HG03521 (cell line): ENCODE data around the gene PRAMEF13.
"Not testable (repeated sequence)": the region's sequence is repeated elsewhere in the genome, so short reads cannot be mapped to it uniquely, and the experiment has no call there.

Source experiments
- ATAC-seq: cut with Tn5 transposase; IDR thresholded peaks from one replicate; pipeline ENCODE4 v1.9.1; 2021; ENCODE audit warnings: mild to moderate bottlenecking, moderate library complexity; ENCODE audit not compliant: unreplicated experiment

Gene PRAMEF13

DNA sequence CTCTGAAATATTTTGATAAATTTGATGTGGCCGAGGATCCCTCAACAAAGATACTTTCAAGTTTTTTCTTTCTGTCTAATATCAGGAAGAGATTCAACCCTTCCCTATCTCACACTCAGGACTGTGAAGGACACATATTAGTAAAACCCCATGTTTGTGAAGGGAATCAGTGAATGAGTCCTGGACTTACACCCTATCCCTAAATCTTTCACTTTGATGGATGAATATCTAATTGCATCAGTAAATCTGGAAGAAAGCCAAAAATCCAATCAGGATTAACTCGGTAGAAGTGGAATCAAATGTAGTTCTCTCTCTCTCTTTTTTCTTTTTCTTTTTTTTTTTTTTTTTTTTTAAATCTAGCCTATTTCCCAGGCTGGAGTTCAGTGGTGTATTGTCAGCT, 29.7 kb downstream of the PRAMEF13 start, which contains the start of gene PRAMEF9:
TSS of gene PRAMEF9 (plus strand) at position 301 of the 400 bp plus-strand sequence. CDS start 3,433 bp downstream, outside the sequence.
- not testable (repeated sequence) for ATAC-seq

DNA sequence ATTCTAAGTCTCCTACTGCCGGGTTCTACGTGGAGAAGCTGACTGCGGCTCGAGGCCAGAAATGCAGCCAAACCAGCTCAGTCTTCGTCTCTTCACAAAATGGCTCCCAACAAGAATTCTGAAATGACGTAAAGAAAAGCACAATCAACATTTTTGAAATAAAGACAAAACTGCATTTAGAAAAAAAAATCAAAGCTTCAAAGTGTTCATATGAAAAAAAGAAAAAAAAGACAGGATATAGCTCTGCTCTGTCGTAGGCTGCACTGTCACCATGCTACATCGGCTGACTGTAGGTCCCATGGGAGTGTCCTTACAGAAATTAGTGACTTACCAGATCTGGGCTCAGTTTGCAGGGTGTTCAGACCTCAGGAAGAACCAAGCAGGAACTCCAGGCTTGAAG, 35.7 kb downstream of the PRAMEF13 start, which contains the start of gene HNRNPCL4:
TSS of gene HNRNPCL4 (minus strand) at position 101 of the 400 bp plus-strand sequence. CDS start 164 bp downstream, outside the sequence.
- not testable (repeated sequence) for ATAC-seq

DNA sequence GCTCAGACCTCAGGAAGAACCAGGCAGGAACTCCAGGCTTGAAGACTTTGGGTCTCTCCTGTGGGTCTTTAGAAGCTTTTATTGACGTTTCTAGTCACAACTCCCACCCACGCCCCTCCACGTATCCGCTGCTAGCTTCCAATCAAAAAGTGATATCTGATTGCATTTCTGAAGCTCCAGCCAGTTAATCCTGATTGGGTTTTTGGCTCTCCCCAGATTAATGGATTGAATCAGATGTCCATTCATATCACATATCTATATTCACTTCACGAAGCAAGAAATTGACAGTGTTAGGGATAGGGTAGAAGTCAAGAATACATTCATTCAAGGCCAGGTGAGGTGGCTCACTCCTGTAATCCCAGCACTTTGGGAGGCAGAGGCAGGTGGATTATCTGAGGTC, 45.3 kb downstream of the PRAMEF13 start, which contains the start of gene PRAMEF26:
TSS of gene PRAMEF26 (minus strand) at position 101 of the 400 bp plus-strand sequence. CDS start 2,914 bp downstream, outside the sequence.
- ATAC-seq, result not testable (repeated sequence)
